NCI-H1092 (cell line): ENCODE results near the gene NTF4.
"Not testable (repeated sequence)": the region's sequence is repeated elsewhere in the genome, so short reads cannot be mapped to it uniquely, and the experiment has no call there.

Source experiments
- DNase-seq: peaks from one replicate; lab custom pipeline; 2025; lab: John Stamatoyannopoulos, UW

The NTF4 gene

DNA sequence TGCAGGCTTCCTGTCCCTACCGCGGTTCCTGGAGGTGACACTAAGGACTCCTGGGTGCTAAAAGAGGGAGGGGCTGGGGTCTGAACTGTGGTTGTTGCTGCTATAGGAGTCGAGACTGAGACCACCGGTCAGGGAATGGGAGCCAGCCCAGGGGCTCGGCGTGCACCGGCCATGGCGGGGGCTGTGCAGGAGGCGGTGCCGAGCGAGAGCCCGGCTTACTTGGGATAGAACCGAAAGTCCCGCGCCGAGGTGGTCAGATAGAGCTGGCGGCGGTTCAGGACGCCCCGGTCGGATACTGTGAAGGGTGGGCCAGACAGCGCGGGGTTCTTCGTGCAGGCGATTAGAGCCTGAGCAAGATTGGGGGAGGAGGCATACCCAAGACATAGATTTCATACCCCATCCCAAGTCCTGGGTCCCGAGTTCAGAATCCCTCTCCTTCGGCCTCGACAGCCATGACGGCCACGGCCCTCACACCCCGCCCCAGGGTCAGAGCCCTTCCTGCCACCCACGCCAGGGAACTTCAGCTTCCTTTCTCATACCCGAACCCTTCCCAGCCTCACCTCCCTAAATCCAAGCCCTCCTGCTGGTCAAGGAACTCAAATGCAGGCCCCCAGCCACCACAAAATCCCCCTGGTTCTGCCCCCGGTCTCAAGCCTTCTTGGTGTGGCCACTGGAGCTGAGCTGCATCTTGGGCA lies 7.6 kb downstream of the NTF4 start:
- not testable (repeated sequence) for DNase-seq

DNA sequence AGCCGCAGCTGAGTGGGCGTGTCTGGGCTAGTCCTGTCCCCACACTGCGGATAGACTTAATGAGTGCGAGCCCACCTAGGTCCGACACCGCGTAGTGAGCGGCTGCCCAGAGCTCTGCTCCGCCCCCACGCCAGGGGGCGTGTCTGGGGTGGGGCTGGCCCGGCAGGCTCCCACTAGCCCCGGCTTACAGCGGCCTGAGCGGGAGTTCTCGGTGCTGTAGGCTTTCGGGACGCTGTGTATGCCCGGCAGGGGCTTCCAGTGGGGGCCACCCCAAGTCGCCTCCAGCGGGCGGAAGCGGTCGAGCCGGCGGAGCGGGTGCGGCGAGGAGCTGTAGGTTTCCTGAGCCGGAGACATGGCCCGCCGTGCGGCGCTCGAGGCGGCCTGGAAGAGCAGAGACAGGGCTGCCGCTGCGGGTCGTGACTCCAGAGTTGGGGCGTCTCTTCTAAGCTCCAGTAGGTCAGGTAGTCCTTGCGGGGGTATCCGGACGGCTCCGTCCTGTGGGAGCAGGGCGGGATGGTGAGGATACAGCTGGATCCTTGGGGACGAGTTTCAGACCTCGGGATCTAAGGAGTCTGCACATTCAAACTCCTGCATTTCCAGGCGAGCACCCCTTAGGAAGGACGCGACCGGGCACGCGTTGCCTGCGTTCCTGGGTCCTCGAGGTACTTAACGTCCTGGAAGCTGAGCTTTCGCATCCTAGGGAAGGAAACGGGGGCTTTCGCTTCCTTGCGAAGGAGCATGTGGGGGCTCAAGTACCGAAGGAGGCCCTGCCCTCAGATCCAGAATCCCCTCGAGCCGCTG lies 8.3 kb downstream of the NTF4 start:
- DNase-seq, result no peak

DNA sequence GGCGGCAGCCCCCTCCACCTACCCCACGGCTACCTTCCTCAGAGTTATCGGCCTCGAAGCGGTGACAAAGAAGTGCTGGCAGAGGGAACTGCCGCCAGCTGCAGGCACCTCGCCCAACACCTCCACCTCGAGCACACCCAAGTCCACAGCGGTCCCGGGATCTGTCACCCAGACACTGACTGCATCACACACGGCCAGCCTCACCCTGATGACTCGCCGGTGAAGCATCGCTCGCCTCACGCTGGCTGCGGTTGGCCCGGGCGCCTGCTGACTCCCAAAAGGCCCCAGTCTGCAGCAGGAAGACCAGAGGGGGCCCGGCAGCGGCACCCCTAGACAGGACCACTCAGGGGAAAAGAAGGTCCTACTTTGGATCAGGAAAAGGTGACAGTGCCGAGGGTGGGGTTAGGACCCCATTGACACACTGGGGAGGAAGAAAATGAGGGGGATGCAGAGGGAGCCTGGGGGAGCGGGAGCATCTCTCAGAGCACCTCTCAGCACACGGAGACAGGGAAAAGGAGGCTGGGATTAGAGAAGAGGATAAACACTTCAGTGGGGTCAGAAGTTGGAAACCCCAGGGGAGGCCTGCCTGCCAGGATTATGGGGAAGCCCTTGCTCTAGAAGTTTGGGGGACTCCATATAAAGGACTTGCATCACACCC lies 14.1 kb downstream of the NTF4 start:
- not testable (repeated sequence) for DNase-seq

DNA sequence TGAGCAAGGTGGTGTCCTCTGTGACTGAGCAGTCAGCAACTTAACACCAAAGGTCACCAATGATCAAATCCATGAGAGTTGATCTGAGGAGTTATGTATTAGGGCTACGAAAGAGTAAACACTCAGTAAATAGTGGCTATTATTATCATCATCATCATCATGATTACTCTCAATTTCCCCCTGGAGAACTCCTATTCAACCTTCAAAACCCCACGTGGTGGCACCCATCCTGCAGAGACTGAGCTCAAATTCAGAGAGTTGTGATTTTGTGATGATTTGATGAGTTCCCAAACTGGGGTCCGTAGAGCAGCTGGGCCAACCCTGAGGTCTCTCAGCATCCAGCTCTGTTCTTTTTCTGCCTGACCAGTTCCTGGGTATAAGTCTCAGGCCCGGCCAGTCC lies 14.8 kb downstream of the NTF4 start:
- DNase-seq, result not testable (repeated sequence)

DNA sequence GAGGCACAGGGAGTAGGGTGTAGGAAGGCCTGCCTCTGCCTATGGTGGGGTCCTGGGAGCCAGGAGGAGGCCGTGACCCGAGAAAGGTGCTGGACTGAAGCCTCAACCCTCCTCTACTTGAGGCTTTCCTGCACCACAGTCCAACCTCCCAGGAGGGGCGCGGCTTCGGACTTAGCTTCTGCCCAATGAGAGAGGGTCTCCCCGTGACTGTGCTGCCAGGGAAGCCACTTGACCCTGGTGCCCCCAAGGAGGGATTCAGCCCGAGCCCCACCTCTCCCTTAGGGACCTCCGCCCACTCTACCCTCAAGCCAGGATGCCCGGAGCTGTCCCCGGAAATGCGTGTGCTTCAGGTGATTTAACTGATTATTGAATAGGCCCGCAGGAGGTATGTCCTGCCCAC lies 15.6 kb downstream of the NTF4 start, which contains the start of gene CGB8:
TSS of gene CGB8 (minus strand) at position 101 of the 400 bp plus-strand sequence. CDS start 372 bp downstream, outside the sequence.
- not testable (repeated sequence) for DNase-seq

DNA sequence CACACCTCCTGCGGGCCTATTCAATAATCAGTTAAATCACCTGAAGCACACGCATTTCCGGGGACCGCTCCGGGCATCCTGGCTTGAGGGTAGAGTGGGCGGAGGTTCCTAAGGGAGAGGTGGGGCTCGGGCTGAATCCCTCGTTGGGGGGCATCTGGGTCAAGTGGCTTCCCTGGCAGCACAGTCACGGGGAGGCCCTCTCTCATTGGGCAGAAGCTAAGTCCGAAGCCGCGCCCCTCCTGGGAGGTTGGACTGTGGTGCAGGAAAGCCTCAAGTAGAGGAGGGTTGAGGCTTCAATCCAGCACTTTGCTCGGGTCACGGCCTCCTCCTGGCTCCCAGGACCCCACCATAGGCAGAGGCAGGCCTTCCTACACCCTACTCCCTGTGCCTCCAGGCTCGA lies 21.1 kb downstream of the NTF4 start, which contains the start of gene CGB5:
TSS of gene CGB5 (plus strand) at position 301 of the 400 bp plus-strand sequence. CDS start 362 bp downstream, outside the sequence.
- not testable (repeated sequence) for DNase-seq

DNA sequence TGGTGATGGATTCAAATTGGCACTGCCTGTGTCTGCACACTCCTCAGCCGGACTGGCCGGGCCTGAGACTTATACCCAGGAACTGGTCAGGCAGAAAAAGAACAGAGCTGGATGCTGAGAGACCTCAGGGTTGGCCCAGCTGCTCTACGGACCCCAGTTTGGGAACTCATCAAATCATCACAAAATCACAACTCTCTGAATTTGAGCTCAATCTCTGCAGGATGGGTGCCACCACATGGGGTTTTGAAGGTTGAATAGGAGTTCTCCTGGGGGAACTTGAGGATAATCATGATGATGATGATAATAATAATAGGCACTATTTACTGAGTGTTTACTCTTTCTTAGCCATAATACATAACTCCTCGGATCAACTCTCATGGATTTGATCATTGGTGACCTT lies 22.0 kb downstream of the NTF4 start:
- not testable (repeated sequence) for DNase-seq

DNA sequence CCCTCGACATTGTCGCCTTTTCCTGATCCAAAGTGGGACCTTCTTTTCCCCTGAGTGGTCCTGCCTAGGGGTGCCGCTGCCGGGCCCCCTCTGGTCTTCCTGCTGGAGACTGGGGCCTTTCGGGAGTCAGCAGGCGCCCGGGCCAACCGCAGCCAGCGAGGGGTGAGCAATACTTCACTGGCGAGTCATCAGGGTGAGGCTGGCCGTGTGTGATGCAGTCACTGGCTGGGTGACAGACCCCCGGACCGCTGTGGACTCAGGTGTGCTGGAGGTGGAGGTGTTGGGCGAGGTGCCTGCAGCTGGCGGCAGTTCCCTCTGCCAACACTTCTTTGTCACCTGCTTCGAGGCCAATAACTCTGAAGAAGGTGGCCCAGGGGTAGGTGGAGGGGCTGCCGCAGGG lies 22.4 kb downstream of the NTF4 start:
- no peak for DNase-seq

DNA sequence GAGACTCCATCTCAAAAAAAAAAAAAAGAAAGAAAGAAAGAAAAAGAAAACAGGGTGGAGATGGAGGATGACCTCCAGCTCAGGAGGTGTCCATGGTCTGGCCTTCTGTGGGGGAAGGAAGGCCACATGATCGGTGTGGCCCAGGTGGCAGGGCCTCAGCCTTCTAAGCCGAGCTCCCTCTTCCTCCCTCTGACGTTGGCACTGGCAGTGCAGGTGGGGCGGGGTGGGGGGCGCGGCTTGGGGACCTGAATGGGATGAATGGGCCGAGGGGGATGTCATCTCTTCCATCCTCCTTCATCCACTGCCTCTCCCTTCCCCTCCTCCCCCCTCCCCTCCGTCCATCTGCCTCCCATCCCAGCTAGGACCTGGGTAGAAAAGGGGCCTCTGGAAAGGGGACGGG lies 24.9 kb downstream of the NTF4 start:
- not testable (repeated sequence) for DNase-seq

DNA sequence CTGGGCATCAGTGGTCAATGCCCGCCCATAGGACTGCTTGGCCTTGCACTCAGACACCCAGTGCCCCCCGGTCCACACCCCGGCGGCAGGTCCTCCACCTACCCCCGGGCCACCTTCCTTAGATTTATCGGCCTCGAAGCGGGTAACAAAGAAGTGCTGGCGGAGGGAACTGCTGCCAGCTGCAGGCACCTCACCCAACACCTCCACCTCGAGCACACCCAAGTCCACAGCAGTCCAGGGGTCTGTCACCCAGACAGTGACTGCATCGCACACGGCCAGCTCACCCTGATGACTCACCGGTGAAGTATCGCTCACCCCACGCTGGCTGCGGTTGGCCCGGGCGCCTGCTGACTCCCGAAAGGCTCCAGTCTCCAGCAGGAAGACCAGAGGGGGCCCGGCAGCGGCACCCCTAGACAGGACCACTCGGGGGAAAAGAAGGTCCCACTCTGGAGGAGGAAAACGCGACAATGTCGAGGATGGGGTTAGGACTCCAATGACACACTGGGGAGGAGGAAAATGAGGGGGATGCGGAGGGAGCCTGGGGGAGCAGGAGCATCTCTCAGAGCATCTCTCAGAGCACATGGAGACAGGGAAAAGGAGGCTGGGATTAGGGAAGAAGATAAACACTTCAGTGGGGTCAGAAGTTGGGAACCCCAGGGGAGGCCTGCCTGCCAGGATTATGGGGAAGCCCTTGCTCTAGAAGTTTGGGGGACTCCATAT lies 25.9 kb downstream of the NTF4 start:
- DNase-seq, result not testable (repeated sequence)

DNA sequence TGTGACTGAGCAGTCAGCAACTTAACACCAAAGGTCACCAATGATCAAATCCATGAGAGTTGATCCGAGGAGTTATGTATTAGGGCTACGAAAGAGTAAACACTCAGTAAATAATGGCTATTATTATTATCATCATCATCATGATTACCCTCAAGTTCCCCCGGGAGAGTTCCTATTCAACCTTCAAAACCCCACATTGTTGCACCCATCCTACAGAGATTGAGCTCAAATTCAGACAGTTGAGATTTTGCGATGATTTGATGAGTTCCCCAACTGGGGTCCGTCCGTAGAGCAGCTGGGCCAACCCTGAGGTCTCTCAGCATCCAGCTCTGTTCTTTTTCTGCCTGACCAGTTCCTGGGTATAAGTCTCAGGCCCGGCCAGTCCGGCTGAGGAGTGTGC lies 26.5 kb downstream of the NTF4 start:
- DNase-seq, result not testable (repeated sequence)

DNA sequence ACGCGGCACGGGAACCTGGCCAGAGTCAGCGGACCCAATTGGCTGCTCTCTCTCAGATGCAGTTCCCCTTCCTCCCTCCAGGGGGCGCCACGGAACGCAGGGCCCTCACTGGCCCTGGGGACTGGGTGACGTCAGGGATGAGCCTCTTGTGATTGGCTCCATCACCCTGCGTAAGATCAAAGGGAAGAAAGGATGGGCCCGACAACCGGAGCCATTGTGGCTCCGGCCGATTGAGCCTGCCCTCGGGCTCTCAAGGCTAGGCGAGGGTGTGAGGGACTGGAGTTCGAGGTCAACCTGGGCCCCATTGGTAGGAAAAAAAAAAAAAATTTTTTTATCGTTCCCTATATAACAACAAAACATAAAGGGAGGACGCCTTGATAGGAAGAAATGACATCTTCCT lies 27.8 kb downstream of the NTF4 start, which contains the start of gene CGB1:
TSS of gene CGB1 (minus strand) at position 81 of the 400 bp plus-strand sequence. CDS start 184 bp downstream, outside the sequence.
- not testable (repeated sequence) for DNase-seq

DNA sequence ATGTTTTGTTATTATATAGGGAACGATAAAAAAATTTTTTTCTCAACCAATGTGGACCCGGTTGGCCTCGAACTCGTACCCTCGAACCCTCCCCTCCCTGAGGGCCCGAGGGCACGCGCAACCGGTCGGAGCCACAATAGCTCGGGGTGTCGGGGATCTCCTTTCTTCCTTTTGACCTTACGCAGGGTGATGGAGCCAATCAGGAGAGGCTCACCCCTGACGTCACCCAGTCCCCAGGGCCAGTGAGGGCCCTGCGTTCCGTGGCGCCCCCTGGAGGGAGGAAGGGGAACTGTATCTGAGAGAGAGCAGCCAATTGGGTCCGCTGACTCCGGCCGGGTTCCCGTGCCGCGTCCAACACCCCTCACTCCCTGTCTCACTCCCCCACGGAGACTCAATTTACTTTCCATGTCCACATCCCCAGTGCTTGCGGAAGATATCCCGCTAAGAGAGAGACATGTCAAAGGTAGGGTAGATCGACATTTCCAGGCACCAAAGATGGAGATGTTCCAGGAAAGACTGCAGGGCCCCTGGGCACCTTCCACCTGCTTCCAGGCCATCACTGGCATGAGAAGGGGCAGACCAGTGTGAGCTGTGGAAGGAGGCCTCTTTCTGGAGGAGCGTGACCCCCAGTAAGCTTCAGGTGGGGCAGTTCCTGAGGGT lies 32.8 kb downstream of the NTF4 start, which contains the start of gene CGB2:
TSS of gene CGB2 (plus strand) at position 249 of the 660 bp plus-strand sequence. CDS start at position 455, 206 bp downstream.
- DNase-seq, result not testable (repeated sequence)

DNA sequence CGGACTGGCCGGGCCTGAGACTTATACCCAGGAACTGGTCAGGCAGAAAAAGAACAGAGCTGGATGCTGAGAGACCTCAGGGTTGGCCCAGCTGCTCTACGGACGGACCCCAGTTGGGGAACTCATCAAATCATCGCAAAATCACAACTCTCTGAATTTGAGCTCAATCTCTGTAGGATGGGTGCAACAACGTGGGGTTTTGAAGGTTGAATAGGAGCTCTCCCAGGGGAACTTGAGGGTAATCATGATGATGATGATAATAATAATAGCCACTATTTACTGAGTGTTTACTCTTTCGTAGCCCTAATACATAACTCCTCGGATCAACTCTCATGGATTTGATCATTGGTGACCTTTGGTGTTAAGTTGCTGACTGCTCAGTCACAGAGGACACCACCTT lies 34.3 kb downstream of the NTF4 start:
- not testable (repeated sequence) for DNase-seq

DNA sequence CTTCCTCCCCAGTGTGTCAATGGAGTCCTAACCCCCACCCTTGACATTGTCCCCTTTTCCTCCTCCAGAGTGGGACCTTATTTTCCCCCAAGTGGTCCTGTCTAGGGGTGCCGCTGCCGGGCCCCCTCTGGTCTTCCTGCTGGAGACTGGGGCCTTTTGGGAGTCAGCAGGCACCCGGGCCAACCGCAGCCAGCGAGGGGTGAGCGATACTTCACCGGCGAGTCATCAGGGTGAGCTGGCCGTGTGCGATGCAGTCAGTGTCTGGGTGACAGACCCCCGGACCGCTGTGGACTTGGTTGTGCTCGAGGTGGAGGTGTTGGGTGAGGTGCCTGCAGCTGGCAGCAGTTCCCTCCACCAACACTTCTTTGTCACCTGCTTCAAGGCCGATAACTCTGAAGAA lies 34.9 kb downstream of the NTF4 start:
- DNase-seq, result not testable (repeated sequence)

DNA sequence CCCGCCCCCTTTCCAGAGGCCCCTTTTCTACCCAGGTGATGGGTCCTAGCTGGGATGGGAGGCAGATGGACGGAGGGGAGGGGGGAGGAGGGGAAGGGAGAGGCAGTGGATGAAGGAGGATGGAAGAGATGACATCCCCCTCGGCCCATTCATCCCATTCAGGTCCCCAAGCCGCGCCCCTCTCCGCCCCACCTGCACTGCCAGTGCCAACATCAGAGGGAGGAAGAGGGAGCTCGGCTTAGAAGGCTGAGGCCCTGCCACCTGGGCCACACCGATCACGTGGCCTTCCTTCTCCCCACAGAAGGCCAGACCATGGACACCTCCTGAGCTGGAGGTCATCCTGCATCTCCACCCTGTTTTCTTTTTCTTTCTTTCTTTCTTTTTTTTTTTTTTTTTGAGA lies 35.9 kb downstream of the NTF4 start:
- not testable (repeated sequence) for DNase-seq

DNA sequence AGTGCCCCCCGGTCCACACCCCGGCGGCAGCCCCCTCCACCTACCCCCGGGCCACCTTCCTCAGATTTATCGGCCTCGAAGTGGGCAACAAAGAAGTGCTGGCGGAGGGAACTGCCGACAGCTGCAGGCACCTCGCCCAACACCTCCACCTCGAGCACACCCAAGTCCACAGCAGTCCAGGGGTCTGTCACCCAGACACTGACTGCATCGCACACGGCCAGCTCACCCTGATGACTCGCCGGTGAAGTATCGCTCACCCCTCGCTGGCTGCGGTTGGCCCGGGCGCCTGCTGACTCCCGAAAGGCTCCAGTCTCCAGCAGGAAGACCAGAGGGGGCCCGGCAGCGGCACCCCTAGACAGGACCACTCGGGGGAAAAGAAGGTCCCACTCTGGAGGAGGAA lies 39.0 kb downstream of the NTF4 start:
- DNase-seq, result not testable (repeated sequence)

DNA sequence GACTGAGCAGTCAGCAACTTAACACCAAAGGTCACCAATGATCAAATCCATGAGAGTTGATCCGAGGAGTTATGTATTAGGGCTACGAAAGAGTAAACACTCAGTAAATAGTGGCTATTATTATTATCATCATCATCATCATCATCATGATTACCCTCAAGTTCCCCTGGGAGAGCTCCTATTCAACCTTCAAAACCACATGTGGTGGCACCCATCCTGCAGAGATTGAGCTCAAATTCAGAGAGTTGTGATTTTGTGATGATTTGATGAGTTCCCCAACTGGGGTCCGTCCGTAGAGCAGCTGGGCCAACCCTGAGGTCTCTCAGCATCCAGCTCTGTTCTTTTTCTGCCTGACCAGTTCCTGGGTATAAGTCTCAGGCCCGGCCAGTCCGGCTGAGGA lies 39.5 kb downstream of the NTF4 start:
- DNase-seq, result not testable (repeated sequence)

DNA sequence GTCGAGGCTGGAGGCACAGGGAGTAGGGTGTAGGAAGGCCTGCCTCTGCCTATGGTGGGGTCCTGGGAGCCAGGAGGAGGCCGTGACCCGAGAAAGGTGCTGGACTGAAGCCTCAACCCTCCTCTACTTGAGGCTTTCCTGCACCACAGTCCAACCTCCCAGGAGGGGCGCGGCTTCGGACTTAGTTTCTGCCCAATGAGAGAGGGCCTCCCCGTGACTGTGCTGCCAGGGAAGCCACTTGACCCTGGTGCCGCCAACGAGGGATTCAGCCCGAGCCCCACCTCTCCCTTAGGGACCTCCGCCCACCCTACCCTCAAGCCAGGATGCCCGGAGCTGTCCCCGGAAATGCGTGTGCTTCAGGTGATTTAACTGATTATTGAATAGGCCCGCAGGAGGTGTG lies 40.4 kb downstream of the NTF4 start, which contains the start of gene CGB3:
TSS of gene CGB3 (minus strand) at position 101 of the 400 bp plus-strand sequence. CDS start 362 bp downstream, outside the sequence.
- DNase-seq, result not testable (repeated sequence)

DNA sequence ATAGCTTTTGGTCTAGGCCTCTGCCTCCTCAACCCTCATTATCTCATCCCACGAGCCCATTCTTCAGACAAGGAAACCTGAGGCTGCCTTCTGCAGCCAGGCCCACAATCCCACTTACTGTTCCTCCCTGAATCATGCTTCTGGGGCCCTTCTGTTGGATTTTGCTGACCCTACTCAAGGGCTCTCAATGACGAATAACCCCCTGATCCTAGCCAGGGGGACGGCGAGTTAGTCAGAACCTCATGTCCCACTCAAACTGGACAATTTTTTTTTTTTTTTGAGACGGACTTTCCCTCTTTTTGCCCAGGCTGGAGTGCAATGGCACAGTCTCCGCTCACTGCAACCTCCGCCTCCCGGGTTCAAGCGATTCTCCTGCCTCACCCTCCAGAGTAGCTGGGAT lies 42.5 kb downstream of the NTF4 start:
- no peak for DNase-seq
